SU-DHL-6 (cell line): ENCODE measurements around the gene SOX15.

Experiments
- H2AFZ ChIP-seq: fragments of 200-600 bp; sonication (generic); 2 replicates; pipeline ENCODE4 v1.6.1; 2014; ENCODE audit warnings: low read depth, mild to moderate bottlenecking, moderate library complexity, mixed read lengths, antibody characterized with exemption, low read length; ENCODE audit not compliant: severe bottlenecking
- H3F3A ChIP-seq: fragments of 200-600 bp; shearing (Covaris generic); 2 replicates; pipeline ENCODE4 v1.6.0; 2016; ENCODE audit warnings: antibody characterized with exemption, mild to moderate bottlenecking; ENCODE audit not compliant: insufficient read depth
- H3K27ac ChIP-seq: fragments of 200-600 bp; sonication (generic); 2 replicates; pipeline ENCODE4 v1.5.1; 2016; ENCODE audit warnings: low read depth, mild to moderate bottlenecking, low read length, moderate library complexity, mixed read lengths
- H3K27me3 ChIP-seq: fragments of 200-600 bp; sonication (generic), shearing (Covaris generic); 2 replicates; pipeline ENCODE4 v1.6.0; 2014; ENCODE audit warnings: mild to moderate bottlenecking, low read length
- H3K36me3 ChIP-seq: fragments of 200-600 bp; sonication (generic); 2 replicates; pipeline ENCODE4 v1.6.1; 2014; ENCODE audit warnings: mild to moderate bottlenecking, low read length, mixed read lengths
- H3K4me2 ChIP-seq: fragments of 300-600, 200-600 bp; shearing (Covaris generic), sonication (generic); 2 replicates; pipeline ENCODE4 v1.6.0; 2014; ENCODE audit warnings: low read length, low read depth, mild to moderate bottlenecking; ENCODE audit not compliant: poor library complexity, severe bottlenecking
- H3K4me3 ChIP-seq: fragments of 200-600 bp; sonication (generic); 2 replicates; pipeline ENCODE4 v1.5.1; 2014; ENCODE audit warnings: antibody characterized with exemption, low read length, mild to moderate bottlenecking, mixed read lengths; ENCODE audit not compliant: insufficient read depth, poor library complexity, severe bottlenecking
- H3K79me2 ChIP-seq: fragments of 200-600 bp; sonication (generic); 2 replicates; pipeline ENCODE4 v1.6.1; 2014; ENCODE audit warnings: mild to moderate bottlenecking, low read length, moderate library complexity; ENCODE audit not compliant: insufficient read depth
- H3K9ac ChIP-seq: fragments of 200-600 bp; sonication (generic); 2 replicates; pipeline ENCODE4 v1.7.0; 2014; ENCODE audit warnings: mild to moderate bottlenecking, low read length
- H3K9me2 ChIP-seq: fragments of 200-600 bp; sonication (generic); replicated peaks from 2 replicates; pipeline ENCODE4 v1.6.1; 2014; ENCODE audit warnings: low read length; ENCODE audit not compliant: insufficient read depth
- H3K9me3 ChIP-seq: fragments of 200-600 bp; sonication (generic); 2 replicates; pipeline ENCODE4 v1.6.1; 2014; ENCODE audit warnings: low read length, mixed read lengths; ENCODE audit not compliant: insufficient read depth
- H4K20me1 ChIP-seq: fragments of 200-600 bp; sonication (generic); 2 replicates; pipeline ENCODE4 v1.6.1; 2014; ENCODE audit warnings: low read depth, mild to moderate bottlenecking, antibody characterized with exemption, low read length, moderate library complexity, mixed read lengths
- EZH2phosphoT487 ChIP-seq: fragments of 200-600 bp; sonication (generic), shearing (Covaris generic); conservative IDR thresholded peaks from 2 replicates; pipeline ENCODE4 v1.6.1; 2018; ENCODE audit warnings: mild to moderate bottlenecking, antibody characterized with exemption, low read length, moderate library complexity, mixed read lengths
- TF ChIP-seq, protein P1 (sequence below): fragments of 200-600 bp; sonication (generic); IDR thresholded peaks from one replicate; pipeline ENCODE4 v1.5.1; 2017; ENCODE audit warnings: antibody characterized with exemption, mild to moderate bottlenecking, low read length, moderate library complexity; ENCODE audit not compliant: insufficient read depth, poor library complexity, severe bottlenecking

The SOX15 gene

DNA sequence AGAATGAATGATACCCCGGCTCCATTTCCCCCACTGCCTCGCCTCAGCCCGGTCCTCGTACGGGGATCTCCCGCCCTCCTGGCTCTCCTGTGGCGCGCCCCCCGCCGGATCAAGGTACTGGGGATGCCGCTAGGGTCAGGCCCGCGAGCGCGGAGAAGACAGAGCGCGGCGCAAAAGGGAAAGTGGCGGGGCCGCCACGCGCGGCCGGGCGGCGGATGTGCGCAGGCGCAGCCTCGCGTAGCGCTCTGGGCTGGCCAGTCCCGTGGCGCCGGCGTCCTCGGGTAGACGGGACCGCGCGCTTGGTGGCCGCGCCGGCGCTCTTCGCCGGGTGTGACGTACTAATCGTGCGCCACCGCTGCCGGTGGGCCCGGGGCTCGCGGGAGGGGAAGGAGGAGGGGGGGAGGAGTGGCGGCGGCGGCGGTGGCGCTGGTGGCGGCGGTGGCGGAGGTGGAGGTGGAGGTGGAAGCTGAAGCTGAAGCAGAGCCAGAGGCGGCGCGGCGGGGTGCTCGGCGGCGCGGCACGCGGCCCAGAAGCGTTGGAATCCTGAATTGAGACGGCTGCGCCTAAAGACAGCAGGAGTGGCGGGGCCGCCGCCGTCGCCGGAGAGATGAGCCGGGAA lies 28.2 kb downstream of the SOX15 start, which contains the start of gene SENP3:
SENP3 (plus strand) TSS at position 331 of the 619 bp plus-strand sequence. CDS start 1,158 bp downstream, outside the sequence.
- Histone ChIP-seq H3K9me3 (no peaks in the 10 kb centered on the region), H3K79me2 (peaks cover 33% of the 10 kb centered on the region), H3K27me3 (no peaks in the 10 kb centered on the region)

DNA sequence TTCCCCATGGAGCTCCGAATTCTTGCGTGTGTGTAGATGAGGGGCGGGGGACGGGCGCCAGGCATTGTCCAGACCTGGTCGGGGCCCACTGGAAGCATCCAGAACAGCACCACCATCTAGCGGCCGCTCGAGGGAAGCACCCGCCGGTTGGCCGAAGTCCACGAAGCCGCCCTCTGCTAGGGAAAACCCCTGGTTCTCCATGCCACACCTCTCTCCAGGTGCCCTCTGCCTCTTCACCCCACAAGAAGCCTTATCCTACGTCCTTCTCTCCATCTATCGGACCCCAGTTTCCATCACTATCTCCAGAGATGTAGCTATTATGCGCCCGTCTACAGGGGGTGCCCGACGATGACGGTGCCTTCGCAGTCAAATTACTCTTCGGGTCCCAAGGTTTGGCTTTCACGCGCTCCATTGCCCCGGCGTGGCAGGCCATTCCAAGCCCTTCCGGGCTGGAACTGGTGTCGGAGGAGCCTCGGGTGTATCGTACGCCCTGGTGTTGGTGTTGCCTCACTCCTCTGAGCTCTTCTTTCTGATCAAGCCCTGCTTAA lies 28.8 kb downstream of the SOX15 start:
- Histone ChIP-seq H3K27ac (peak overlapping the region; percentile 85), H3K36me3 (peaks cover 8% of the 10 kb centered on the region; the same call in 1 of the 2 replicates), H3K4me2 (peak overlapping the region; percentile 82), H3K79me2 (peaks cover 33% of the 10 kb centered on the region), H3K9me3 (no peaks in the 10 kb centered on the region), H2AFZ (peak overlapping the region; percentile 97), H3F3A (no peaks in the 10 kb centered on the region), H3K4me3 (peak overlapping the region; percentile 95), H4K20me1 (no peaks in the 10 kb centered on the region), H3K27me3 (no peaks in the 10 kb centered on the region), H3K9ac (peak overlapping the region; percentile 99), H3K9me2 (no peaks in the 10 kb centered on the region)
- no peak for TF ChIP-seq EZH2phosphoT487
- TF ChIP-seq, protein P1, sequence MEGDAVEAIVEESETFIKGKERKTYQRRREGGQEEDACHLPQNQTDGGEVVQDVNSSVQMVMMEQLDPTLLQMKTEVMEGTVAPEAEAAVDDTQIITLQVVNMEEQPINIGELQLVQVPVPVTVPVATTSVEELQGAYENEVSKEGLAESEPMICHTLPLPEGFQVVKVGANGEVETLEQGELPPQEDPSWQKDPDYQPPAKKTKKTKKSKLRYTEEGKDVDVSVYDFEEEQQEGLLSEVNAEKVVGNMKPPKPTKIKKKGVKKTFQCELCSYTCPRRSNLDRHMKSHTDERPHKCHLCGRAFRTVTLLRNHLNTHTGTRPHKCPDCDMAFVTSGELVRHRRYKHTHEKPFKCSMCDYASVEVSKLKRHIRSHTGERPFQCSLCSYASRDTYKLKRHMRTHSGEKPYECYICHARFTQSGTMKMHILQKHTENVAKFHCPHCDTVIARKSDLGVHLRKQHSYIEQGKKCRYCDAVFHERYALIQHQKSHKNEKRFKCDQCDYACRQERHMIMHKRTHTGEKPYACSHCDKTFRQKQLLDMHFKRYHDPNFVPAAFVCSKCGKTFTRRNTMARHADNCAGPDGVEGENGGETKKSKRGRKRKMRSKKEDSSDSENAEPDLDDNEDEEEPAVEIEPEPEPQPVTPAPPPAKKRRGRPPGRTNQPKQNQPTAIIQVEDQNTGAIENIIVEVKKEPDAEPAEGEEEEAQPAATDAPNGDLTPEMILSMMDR, result peak; percentile 74

More for the DNA sequence above, 28.2 kb downstream of the SOX15 start, which contains the start of gene SENP3:
- TF ChIP-seq, protein P1, result no peak
- no peak for TF ChIP-seq EZH2phosphoT487
- Histone ChIP-seq H3K27ac (peak within 1 kb of the TSS; percentile 85), H3K36me3 (peaks cover 8% of the 10 kb centered on the region; the same call in 1 of the 2 replicates), H3K4me2 (peak within 1 kb of the TSS; percentile 82), H3F3A (no peaks in the 10 kb centered on the region), H4K20me1 (no peaks in the 10 kb centered on the region), H2AFZ (peak within 1 kb of the TSS; percentile 97), H3K9me2 (no peaks in the 10 kb centered on the region), H3K4me3 (peak within 1 kb of the TSS; percentile 95), H3K9ac (peak within 1 kb of the TSS; percentile 99)

DNA sequence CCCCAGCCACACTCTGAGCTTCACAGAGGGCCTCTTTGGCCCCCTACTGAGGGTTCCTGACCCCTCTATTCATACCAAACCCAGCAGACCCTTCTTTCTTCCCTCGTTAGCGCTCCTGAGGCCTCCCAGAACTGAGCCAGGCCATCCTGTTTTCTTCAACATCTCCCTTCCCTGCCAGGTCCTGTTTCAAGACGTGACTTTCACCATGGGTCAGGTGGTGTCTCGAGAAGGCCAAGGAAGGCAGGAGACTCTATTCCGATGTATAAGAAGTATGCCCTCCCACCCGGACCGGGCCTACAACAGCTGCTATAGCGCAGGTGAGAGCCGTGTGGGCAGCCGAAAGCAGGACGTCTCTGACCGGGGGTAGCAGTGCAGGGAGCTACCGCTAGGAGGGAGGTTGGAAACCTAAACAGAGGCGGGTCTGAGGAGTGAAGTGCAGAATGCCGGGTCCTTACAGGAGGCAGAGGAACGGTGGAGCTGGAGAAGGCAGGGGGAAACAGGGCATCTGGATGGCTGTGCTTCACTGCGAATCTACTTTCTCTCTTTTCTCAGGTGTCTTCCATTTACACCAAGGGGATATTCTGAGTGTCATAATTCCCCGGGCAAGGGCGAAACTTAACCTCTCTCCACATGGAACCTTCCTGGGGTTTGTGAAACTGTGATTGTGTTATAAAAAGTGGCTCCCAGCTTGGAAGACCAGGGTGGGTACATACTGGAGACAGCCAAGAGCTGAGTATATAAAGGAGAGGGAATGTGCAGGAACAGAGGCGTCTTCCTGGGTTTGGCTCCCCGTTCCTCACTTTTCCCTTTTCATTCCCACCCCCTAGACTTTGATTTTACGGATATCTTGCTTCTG lies 29.5 kb downstream of the SOX15 start:
- Histone ChIP-seq H3K9ac (peak overlapping the region; percentile 99), H3K27ac (no peak overlapping the region), H3K27me3 (no peaks in the 10 kb centered on the region), H3K4me2 (peak overlapping the region; percentile 82), H3K4me3 (peak overlapping the region; percentile 95), H2AFZ (no peak overlapping the region), H3K9me2 (no peaks in the 10 kb centered on the region), H3K36me3 (peaks cover 5% of the 10 kb centered on the region; the same call in 1 of the 2 replicates), H4K20me1 (no peaks in the 10 kb centered on the region), H3F3A (no peaks in the 10 kb centered on the region), H3K9me3 (no peaks in the 10 kb centered on the region), H3K79me2 (peaks cover 29% of the 10 kb centered on the region)
- TF ChIP-seq, protein P1, result no peak
- no peak for TF ChIP-seq EZH2phosphoT487
